ENCODE results near the gene ZNF407. TPM values are rescaled to one million over a fixed set of nuclear protein-coding genes. Genes with fewer than 3 reads are reported as not detected.
"Not testable (repeated sequence)": the region's sequence is repeated elsewhere in the genome, so short reads cannot be mapped to it uniquely, and the experiment has no call there.

Gene ZNF407
- total RNA-seq, 1 donor from 2014 or later = 22.9 TPM

GRCh38 chr18:75085676-75086075 lies 488.0 kb downstream of the ZNF407 start:
- intact Hi-C loops (cut with DNase I); DNase-seq (ENCODE audit: low spot score); ATAC-seq: not testable (repeated sequence)

DNA sequence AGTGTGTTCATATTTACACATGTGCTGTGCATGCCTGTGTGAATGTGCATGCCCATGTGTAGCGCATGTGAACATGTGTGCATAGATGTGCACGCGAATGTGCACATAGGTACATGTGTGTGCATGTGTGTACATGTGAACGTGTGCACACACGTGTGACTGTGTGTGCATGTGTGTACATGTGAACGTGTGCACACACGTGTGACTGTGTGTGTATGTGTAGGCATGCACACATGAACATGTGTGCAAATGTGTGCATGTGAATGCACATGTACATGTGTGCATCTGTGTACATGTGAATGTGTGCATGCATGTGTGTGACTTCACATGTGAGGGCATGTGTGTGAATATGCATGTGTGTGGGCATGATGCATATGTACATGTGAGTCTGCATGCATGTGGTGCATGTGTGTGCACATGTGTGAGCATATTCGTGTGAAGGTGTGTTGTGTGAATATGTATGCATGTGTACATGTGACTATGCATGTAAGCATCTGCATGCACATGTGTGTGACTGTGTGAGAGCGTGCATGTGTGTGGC lies 488.9 kb downstream of the ZNF407 start:
- DNase-seq (ENCODE audit: low spot score) (no peak), ATAC-seq (no peak)
- intact Hi-C loops (cut with DNase I) = no loop called here

DNA sequence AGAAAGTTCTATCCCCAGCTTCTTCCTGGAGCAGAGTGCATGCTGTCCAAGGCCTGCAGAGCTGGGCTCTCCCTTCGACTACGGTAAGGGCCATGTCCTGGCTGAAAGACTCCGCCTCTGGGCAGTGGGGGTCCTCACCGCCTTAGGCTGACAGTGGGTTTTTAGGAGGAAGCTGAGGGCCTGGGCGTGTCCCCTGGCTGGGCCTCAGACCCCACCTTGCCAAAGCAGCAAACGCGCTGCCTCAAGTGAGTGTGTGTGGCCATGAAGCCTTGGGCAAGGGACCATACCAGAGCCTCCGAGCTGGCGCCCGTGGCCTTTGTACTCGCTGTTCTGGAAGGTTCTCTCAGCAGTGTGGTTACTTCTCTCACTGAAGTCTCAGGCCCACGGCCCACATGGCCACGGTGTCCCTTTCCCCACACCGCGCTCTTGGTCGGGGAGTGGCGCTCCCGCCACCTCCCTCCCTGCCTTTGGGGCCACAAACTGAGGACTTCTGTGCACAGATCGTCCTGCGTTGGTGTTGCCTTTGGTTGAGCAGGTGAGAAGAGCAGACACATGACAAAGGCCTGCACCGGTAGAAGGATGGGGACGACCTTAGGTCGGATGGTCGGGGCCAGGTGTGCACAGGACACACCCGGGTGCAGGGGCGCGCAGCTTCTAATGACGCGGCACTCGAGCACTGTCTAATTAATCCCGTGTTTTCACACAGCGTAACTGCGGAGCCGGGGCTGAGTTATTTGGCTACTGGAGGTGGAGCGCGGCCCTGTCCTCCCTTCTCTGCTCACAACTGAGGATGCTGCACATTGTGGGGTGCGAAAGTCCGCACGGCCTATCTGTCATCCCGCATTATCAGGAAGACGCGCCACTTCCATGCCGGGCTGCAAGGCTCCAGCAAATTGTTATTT lies 489.7 kb downstream of the ZNF407 start:
- ATAC-seq (peak; percentile 17), DNase-seq (ENCODE audit: low spot score) (no peak)
- intact Hi-C loops (cut with DNase I) = no loop called here

DNA sequence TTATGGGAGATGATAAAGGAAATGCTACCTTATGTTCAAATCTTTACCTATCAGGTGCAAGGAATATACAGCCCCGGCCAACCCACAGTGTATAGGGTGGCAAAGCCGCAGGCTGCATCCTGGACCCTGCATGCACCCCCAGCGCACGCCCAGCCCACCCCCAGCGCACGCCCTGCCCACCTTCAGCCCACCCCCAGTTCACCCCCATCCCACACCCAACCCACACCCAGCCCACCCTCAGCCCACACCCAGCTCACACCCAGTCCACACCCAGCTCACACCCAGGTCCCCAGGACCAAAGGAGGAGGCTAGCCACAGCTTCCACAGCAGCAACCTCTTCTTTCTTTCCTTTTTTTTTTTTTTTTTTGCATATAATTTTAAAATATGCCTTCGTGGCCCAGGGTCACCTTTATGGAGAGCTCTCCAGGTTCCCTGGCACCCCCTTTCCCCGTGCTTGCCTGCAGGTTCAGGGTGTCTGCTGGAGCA lies 490.4 kb downstream of the ZNF407 start:
- intact Hi-C loops (cut with DNase I) = no loop called here
- no peak for ATAC-seq
- DNase-seq (ENCODE audit: low spot score) = no peak

- DNase-seq (ENCODE audit: low spot score) = no peak
- no peak for ATAC-seq
- intact Hi-C loops (cut with DNase I) = no loop called here
Measured at GRCh38 chr18:75088622-75089211, 491.0 kb downstream of the ZNF407 start.

GRCh38 chr18:75089748-75090327 lies 492.2 kb downstream of the ZNF407 start:
- intact Hi-C loops (cut with DNase I) = no loop called here
- no peak for DNase-seq (ENCODE audit: low spot score)
- ATAC-seq = no peak

- intact Hi-C loops (cut with DNase I) = no loop called here
- ATAC-seq = no peak
Measured at GRCh38 chr18:75090336-75090735, 492.7 kb downstream of the ZNF407 start.

DNA sequence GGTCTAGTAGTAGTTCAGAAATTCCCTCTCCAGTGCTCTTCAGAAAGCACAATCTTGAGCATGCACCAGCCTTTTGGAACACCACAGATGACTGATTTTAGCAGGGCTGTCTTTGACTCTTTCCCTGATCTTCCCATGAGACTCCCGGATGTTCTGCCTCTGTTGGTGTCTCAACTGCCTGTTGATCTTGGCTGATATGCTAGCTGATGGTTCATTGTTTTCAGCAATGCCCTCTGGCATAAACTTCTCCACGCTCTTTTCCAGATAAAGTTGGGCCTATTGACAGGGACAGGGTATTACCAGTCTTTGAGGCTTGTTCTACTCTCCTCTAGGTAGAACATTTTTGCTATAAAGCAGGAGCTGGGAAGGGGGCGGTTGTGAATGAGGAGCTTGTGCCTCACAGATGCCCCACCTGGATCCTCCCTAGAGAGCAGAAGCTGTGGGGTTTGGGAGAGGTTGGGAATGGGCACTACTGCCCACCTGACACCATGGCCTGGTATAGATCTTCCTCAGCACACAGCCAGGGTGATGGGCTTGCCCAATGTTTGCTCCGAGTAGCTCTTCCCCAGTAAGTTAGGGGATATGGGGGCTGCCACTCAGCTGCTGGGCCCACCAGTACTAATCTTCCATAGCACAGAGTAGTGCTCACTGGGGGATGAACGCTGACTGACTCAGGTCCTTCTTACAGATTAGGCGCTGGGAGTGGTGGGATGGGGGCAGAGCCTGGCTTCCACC lies 500.0 kb downstream of the ZNF407 start:
- DNase-seq (ENCODE audit: low spot score) (no peak), ATAC-seq (no peak)
- intact Hi-C loops (cut with DNase I) = no loop called here

More at GRCh38 chr18:75090336-75090735, 492.7 kb downstream of the ZNF407 start:
- DNase-seq (ENCODE audit: low spot score) = no peak

- ATAC-seq (no peak), DNase-seq (ENCODE audit: low spot score) (no peak)
- intact Hi-C loops (cut with DNase I) = no loop called here
Measured at GRCh38 chr18:75100832-75101630, 503.4 kb downstream of the ZNF407 start.

DNA sequence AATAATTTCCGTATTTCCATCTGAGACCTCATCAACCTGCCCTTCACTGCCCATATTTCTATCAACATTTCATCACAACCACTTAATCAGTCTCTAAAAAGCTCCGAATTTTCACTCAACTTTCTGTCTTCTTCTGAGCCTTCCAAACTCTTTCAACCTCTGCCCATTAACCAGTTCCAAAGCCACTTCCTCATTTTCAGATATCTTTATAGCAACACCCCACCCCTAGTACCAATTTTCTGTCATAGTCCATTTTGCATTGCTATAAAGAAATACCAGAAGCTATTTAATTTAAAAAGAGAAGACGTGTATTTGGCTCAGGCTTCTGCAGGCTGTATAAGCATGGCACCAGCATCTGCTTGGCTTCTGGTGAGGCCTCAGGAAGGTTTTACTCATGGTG lies 504.2 kb downstream of the ZNF407 start:
- ATAC-seq = no peak
- no peak for DNase-seq (ENCODE audit: low spot score)
- intact Hi-C loops (cut with DNase I) = no loop called here

- ATAC-seq; DNase-seq (ENCODE audit: low spot score); intact Hi-C loops (cut with DNase I): not testable (repeated sequence)
Measured at GRCh38 chr18:75104029-75104428, 506.4 kb downstream of the ZNF407 start.

GRCh38 chr18:75104483-75104882 lies 506.8 kb downstream of the ZNF407 start:
- DNase-seq (ENCODE audit: low spot score) (no peak), ATAC-seq (no peak)
- intact Hi-C loops (cut with DNase I) = no loop called here

GRCh38 chr18:75105551-75106254 lies 508.0 kb downstream of the ZNF407 start:
- ATAC-seq = no peak
- no peak for DNase-seq (ENCODE audit: low spot score)
- intact Hi-C loops (cut with DNase I) = no loop called here

- ATAC-seq = no peak
- no peak for DNase-seq (ENCODE audit: low spot score)
- intact Hi-C loops (cut with DNase I) = no loop called here
Measured at GRCh38 chr18:75106746-75107145, 509.1 kb downstream of the ZNF407 start.

GRCh38 chr18:75107196-75107930 lies 509.7 kb downstream of the ZNF407 start:
- no peak for DNase-seq (ENCODE audit: low spot score)
- intact Hi-C loops (cut with DNase I) = no loop called here
- no peak for ATAC-seq

DNA sequence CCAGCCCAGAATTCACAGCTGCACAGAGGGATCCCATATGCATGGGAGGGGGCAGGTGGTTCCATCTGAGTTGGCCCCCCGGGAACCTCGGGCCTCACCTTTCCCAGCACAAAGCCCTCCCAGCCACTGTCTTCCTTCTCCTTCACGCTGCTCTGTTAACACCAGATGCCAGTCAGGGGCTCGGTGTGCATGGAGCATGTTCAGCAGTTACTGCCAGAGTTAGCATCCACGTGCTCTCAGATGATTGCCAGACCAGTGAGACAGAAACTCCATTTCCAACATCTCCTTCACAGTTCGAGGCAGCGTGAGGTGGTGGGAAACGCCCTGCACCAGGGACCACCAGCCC lies 510.2 kb downstream of the ZNF407 start:
- intact Hi-C loops (cut with DNase I) = no loop called here
- ATAC-seq (no peak), DNase-seq (ENCODE audit: low spot score) (no peak)
